PFSK-1 (cell line): ENCODE data around the gene PRSS57.

Source experiments
- FOXP2 ChIP-seq: optimal IDR thresholded peaks from 2 replicates; pipeline ENCODE3; 2011; ENCODE audit warnings: borderline replicate concordance, control low read depth, inconsistent platforms; ENCODE audit not compliant: insufficient read depth; ENCODE audit errors: extremely low read length, extremely low read depth
- POLR2AphosphoS5 ChIP-seq: IDR thresholded peaks from 2 replicates; pipeline ENCODE4 v1.6.1; 2012; ENCODE audit warnings: low read depth, mild to moderate bottlenecking, control low read depth, low read length, moderate library complexity
- REST ChIP-seq, 2 experiments: IDR thresholded peaks; 2 replicates each; pipeline versions ENCODE4 v1.6.1 to v1.8.0; 2011 to 2012; ENCODE audit warnings: low read depth in 2 of 2, low read length in 2 of 2, control low read depth in 1 of 2, inconsistent platforms in 1 of 2, mild to moderate bottlenecking in 1 of 2, moderate library complexity in 1 of 2; ENCODE audit not compliant: insufficient read depth in 1 of 2
- SIN3A ChIP-seq: IDR thresholded peaks from 2 replicates; pipeline ENCODE4 v1.6.1; 2012; ENCODE audit warnings: mild to moderate bottlenecking, low read length, moderate library complexity, borderline replicate concordance; ENCODE audit not compliant: insufficient read depth
- TAF1 ChIP-seq: IDR thresholded peaks from 2 replicates; pipeline ENCODE4 v1.6.1; 2012; ENCODE audit warnings: low read length, control low read depth, borderline replicate concordance; ENCODE audit not compliant: insufficient read depth

The PRSS57 gene

GRCh38 chr19:709965-710571 lies 14.8 kb upstream of the PRSS57 start:
- no peak for TF ChIP-seq POLR2AphosphoS5
- no peak for TF ChIP-seq TAF1
- no peak for TF ChIP-seq SIN3A
- TF ChIP-seq REST (IDR thresholded peaks at IDR 0.05; ENCODE audit: insufficient read depth in 1 of 2, low read depth in 2 of 2, low read length in 2 of 2) = no peak
- no peak for TF ChIP-seq FOXP2

- TF ChIP-seq POLR2AphosphoS5 (no peak), SIN3A (no peak), REST (IDR thresholded peaks at IDR 0.05; ENCODE audit: insufficient read depth in 1 of 2, low read depth in 2 of 2, low read length in 2 of 2) (no peak), TAF1 (no peak), FOXP2 (no peak)
Observed at GRCh38 chr19:709196-709964, 14.1 kb upstream of the PRSS57 start.

- TF ChIP-seq FOXP2 (no peak), POLR2AphosphoS5 (no peak), REST (IDR thresholded peaks at IDR 0.05; ENCODE audit: insufficient read depth in 1 of 2, low read depth in 2 of 2, low read length in 2 of 2) (no peak), TAF1 (no peak), SIN3A (no peak)
Observed at GRCh38 chr19:708154-709143, 13.2 kb upstream of the PRSS57 start, which contains the start of gene PALM. Gene PALM, plus strand, starts transcription at chr19:708935. Its CDS starts 212 bp downstream, at chr19:709147.

GRCh38 chr19:704447-704741 lies 9.1 kb upstream of the PRSS57 start:
- TF ChIP-seq REST (IDR thresholded peaks at IDR 0.05; ENCODE audit: insufficient read depth in 1 of 2, low read depth in 2 of 2, low read length in 2 of 2) = no peak
- no peak for TF ChIP-seq POLR2AphosphoS5
- TF ChIP-seq FOXP2 = no peak
- TF ChIP-seq SIN3A = no peak
- TF ChIP-seq TAF1 = no peak
